Measurements from ENCODE around the gene NPHS1.

NPHS1 gene

GRCh38 chr19:35789195-35789977, 62.9 kb downstream of the NPHS1 start:
- DNase-seq (ENCODE audit: low spot score) = no peak

- DNase-seq (ENCODE audit: low spot score) = no peak
Measured at GRCh38 chr19:35788205-35788960, 63.9 kb downstream of the NPHS1 start.

- DNase-seq (ENCODE audit: low spot score) = no peak
Measured at GRCh38 chr19:35787227-35787799, 65.0 kb downstream of the NPHS1 start.

- DNase-seq (ENCODE audit: low spot score) = no peak
Measured at GRCh38 chr19:35786299-35787160, 65.8 kb downstream of the NPHS1 start.

GRCh38 chr19:35785339-35785627, 67.0 kb downstream of the NPHS1 start:
- DNase-seq (ENCODE audit: low spot score) = no peak

GRCh38 chr19:35784503-35785338, 67.6 kb downstream of the NPHS1 start:
- DNase-seq (ENCODE audit: low spot score) = no peak

GRCh38 chr19:35783469-35784434, 68.6 kb downstream of the NPHS1 start:
- DNase-seq (ENCODE audit: low spot score) = no peak

GRCh38 chr19:35782589-35782988, 69.7 kb downstream of the NPHS1 start:
- DNase-seq (ENCODE audit: low spot score) = no peak

- no peak for DNase-seq (ENCODE audit: low spot score)
Measured at GRCh38 chr19:35781650-35782049, 70.7 kb downstream of the NPHS1 start.

- DNase-seq (ENCODE audit: low spot score) = no peak
Measured at GRCh38 chr19:35780717-35781116, 71.6 kb downstream of the NPHS1 start.

- no peak for DNase-seq (ENCODE audit: low spot score)
Measured at GRCh38 chr19:35780058-35780457, 72.2 kb downstream of the NPHS1 start.

GRCh38 chr19:35779033-35779432, 73.3 kb downstream of the NPHS1 start:
- no peak for DNase-seq (ENCODE audit: low spot score)

GRCh38 chr19:35777961-35778360, 74.3 kb downstream of the NPHS1 start:
- no peak for DNase-seq (ENCODE audit: low spot score)

- no peak for DNase-seq (ENCODE audit: low spot score)
Measured at GRCh38 chr19:35777086-35777841, 75.0 kb downstream of the NPHS1 start.

- peak; percentile 37 for DNase-seq (ENCODE audit: low spot score)
Measured at GRCh38 chr19:35776102-35776788, 76.1 kb downstream of the NPHS1 start.

Measured in SK-N-DZ (cell line).